Esophagus muscularis mucosa (tissue), 4 donors: ENCODE data around the gene SOAT2. TPM values are rescaled to one million over a fixed set of nuclear protein-coding genes. Genes with fewer than 3 reads are reported as not detected.

Experiments used
- DNase-seq: peaks from one replicate; pipeline ENCODE4 v3.0.0-alpha.2; 2017; ENCODE audit errors: extremely low spot score
- H3K27ac ChIP-seq, 4 donors: fragments of 200-600 bp; sonication (generic); replicated peaks in 1 of 4; 1 replicate in 3 of 4; 2 replicates in 1 of 4; pipeline ENCODE4 v1.5.1; 2016 to 2019; ENCODE audit warnings: mild to moderate bottlenecking in 1 of 4
- H3K27me3 ChIP-seq, 4 donors: fragments of 200-600 bp; sonication (generic); one replicate each; pipeline versions ENCODE4 v1.5.1 to v1.6.0; 2016 to 2019
- H3K36me3 ChIP-seq, 4 donors: fragments of 200-600 bp; sonication (generic); one replicate each; pipeline ENCODE4 v1.5.1; 2016 to 2019
- H3K4me1 ChIP-seq, 4 donors: fragments of 200-600 bp; sonication (generic); one replicate each; pipeline ENCODE4 v1.5.1; 2016 to 2019
- H3K4me3 ChIP-seq, 4 donors: fragments of 200-600 bp; sonication (generic); 1 replicate in 2 of 4; 2 replicates in 2 of 4; pipeline ENCODE4 v1.5.1; 2016 to 2019; ENCODE audit warnings: mild to moderate bottlenecking in 4 of 4, moderate library complexity in 1 of 4
- H3K9me3 ChIP-seq, 4 donors: fragments of 200-600 bp; sonication (generic); 1 replicate in 3 of 4; 2 replicates in 1 of 4; pipeline ENCODE4 v1.5.1; 2016 to 2019
- EP300 ChIP-seq: sonication (generic); formaldehyde crosslinking; IDR thresholded peaks from one replicate; pipeline ENCODE4 v1.6.1; 2017; ENCODE audit warnings: antibody characterized with exemption
- POLR2A ChIP-seq: fragments of 450-650 bp; IDR thresholded peaks from one replicate; pipeline ENCODE4 v1.6.1; 2017; ENCODE audit warnings: antibody characterized with exemption, moderate library complexity, mild to moderate bottlenecking, low read depth
- POLR2AphosphoS5 ChIP-seq, 2 donors: sonication (generic); formaldehyde crosslinking; IDR thresholded peaks; one replicate each; pipeline ENCODE4 v1.6.1; 2017; ENCODE audit warnings: antibody characterized with exemption in 2 of 2
- WGBS: methylation state at CpG from one replicate; pipeline ENCODE4 v1.1.5; 2018; 5-methylcytosine and 5-hydroxymethylcytosine counted together
- intact Hi-C: fragments of 100-400 bp; cut with DNase I; formaldehyde crosslinking; loops from one replicate; pipeline ENCODE4 v1.15.1; 2023
- total RNA-seq, 4 donors: library from RNA; depleted of rRNA; stranded (reverse); fragments of >200 nt; gene quantifications; one replicate each; pipeline versions ENCODE4 v1.1.0 to v1.2.1, GENCODE V29; 2016
- TF ChIP-seq, protein P1 (sequence below), 3 experiments: fragments of 200-600 bp in 2 of 3; fragments of 450-650 bp in 1 of 3; sonication (generic) in 2 of 3; IDR thresholded peaks; one replicate each; pipeline ENCODE4 v1.5.1; 2017 to 2019; ENCODE audit warnings: antibody characterized with exemption in 3 of 3, mild to moderate bottlenecking in 2 of 3, moderate library complexity in 1 of 3

Gene SOAT2
- total RNA-seq, 4 donors from 2014 or later = not detected

DNA sequence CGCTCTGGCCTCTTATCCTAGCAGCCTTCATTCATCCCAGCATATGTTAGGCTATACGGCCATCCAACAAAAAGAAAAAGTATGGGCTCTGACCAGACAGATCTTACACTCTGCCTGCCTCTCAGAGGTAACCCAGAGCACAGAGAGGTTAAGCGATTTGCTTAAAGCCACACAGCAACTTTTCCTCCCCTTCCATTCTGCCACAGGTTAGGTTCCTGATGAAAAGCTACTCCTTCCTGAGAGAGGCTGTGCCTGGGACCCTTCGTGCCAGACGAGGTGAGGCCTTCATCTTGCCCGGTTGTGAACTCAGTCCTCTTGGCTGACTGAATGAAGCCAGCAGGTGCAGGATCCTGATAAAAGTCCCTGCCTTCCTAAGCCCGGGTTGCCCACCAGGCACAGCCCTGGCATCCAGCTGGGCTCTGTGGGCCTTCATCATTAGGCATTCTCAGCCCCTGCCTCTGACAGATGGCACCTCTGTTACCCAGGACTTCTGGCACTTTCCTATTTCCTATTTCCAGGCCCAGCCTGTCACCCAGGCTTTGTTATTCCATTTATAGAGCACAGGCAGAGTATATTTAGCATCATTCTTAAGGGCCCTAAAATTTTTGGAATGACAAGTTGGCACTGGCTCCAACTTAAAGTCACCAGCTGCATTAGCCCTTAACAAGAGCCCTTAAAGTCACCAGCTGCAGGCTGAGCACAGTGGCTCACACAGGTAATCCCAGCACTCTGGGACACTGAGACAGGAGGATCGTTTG lies 12.8 kb downstream of the SOAT2 start:
- H3K36me3 ChIP-seq = no peaks in the 10 kb centered on the region
- no peaks in the 10 kb centered on the region for H3K9me3 ChIP-seq
- no peak for DNase-seq
- TF ChIP-seq POLR2AphosphoS5 (IDR thresholded peaks at IDR 0.05) (no peak), EP300 (no peak), POLR2A (no peak)
- TF ChIP-seq, protein P1, sequence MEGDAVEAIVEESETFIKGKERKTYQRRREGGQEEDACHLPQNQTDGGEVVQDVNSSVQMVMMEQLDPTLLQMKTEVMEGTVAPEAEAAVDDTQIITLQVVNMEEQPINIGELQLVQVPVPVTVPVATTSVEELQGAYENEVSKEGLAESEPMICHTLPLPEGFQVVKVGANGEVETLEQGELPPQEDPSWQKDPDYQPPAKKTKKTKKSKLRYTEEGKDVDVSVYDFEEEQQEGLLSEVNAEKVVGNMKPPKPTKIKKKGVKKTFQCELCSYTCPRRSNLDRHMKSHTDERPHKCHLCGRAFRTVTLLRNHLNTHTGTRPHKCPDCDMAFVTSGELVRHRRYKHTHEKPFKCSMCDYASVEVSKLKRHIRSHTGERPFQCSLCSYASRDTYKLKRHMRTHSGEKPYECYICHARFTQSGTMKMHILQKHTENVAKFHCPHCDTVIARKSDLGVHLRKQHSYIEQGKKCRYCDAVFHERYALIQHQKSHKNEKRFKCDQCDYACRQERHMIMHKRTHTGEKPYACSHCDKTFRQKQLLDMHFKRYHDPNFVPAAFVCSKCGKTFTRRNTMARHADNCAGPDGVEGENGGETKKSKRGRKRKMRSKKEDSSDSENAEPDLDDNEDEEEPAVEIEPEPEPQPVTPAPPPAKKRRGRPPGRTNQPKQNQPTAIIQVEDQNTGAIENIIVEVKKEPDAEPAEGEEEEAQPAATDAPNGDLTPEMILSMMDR (IDR thresholded peaks at IDR 0.05) = no peak
- intact Hi-C loops = loop anchor here (5.0 kb wide), 1 partner anchor 36 kb away; no protein-coding TSS in a partner anchor
- 100% methylated on average over 3 of the region's 8 CpGs for WGBS
- peak overlapping the region in 2 of 4 donors; percentile 40 to 61 for H3K27ac ChIP-seq
- H3K27me3 ChIP-seq = no peaks in the 10 kb centered on the region
- no peak overlapping the region for H3K4me3 ChIP-seq
- peaks cover 10 to 17% (median 11%) of the 10 kb centered on the region in 4 donors for H3K4me1 ChIP-seq

DNA sequence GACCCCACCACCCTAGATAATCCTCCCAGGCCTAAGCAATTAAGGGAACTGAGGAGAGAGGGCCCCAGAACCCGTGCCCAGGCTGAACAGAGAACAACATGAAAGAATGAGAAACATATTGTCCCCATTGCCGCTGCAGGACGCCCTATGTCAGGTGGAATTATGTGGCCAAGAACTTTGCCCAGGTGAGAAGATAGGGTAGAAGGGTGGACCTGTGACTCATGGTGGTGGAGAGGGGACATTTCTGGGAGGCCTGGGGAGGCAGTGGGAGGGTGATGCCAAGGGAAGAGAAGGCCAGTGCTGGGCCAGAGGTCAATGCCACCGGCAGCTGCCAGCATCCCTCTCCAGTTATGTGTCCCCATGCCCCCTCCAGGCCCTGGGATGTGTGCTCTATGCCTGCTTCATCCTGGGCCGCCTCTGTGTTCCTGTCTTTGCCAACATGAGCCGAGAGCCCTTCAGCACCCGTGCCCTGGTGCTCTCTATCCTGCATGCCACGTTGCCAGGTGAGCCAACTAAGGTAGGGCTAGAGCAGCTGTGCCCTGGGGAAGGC lies 15.5 kb downstream of the SOAT2 start:
- TF ChIP-seq, protein P1 (IDR thresholded peaks at IDR 0.05) = no peak
- no peak for TF ChIP-seq POLR2A
- no peak for TF ChIP-seq EP300
- TF ChIP-seq POLR2AphosphoS5 (IDR thresholded peaks at IDR 0.05) = no peak
- no peaks in the 10 kb centered on the region for H3K9me3 ChIP-seq
- no peak overlapping the region for H3K27ac ChIP-seq
- no peak overlapping the region for H3K4me3 ChIP-seq
- H3K4me1 ChIP-seq = peaks cover 10 to 17% (median 11%) of the 10 kb centered on the region in 4 donors
- WGBS = 94% methylated on average over 5 of the region's 8 CpGs
- intact Hi-C loops = loop anchor here (5.0 kb wide), 1 partner anchor 33 kb away; no protein-coding TSS in a partner anchor
- H3K27me3 ChIP-seq = no peaks in the 10 kb centered on the region
- H3K36me3 ChIP-seq = no peaks in the 10 kb centered on the region
- DNase-seq = no peak

DNA sequence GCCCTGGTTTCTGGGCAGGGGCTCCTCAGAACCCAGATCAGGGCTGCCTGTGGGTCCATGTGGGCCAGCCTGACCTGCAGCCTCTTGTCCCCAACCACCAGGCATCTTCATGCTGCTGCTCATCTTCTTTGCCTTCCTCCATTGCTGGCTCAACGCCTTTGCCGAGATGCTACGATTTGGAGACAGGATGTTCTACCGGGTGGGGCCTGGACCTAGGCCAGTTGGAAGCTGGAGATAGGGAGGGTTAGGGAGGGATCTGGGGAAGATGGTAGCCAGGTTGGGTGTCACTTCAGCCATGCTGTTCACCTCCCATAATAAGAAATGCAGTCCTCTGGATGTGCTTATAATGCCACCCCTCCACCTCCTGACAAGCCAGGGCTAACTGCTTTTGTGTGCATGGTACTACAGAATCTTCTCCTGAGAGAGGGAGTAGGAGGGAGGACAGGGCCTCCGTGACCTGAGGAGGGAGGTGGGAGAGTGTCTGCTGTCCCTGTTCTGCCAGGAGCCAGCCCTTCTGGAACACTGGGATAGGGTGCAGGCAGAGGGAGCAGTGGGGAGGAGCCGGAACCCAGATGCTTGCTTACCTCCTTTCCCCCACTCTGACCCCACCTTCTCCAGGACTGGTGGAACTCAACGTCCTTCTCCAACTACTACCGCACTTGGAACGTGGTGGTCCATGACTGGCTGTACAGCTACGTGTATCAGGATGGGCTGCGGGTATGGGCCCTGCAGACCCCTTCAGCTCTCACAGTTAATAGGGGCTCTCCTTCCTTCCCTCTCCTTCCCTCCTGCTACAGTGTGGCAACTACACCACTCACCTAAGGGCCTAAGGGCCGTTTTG lies 17.6 kb downstream of the SOAT2 start:
- no peak for DNase-seq
- H3K4me3 ChIP-seq = no peak overlapping the region
- H3K27me3 ChIP-seq = no peaks in the 10 kb centered on the region
- no peak overlapping the region for H3K27ac ChIP-seq
- TF ChIP-seq, protein P1 (IDR thresholded peaks at IDR 0.05) = no peak
- TF ChIP-seq POLR2A (peak; percentile 7), POLR2AphosphoS5 (IDR thresholded peaks at IDR 0.05) (no peak), EP300 (no peak)
- H3K4me1 ChIP-seq = peaks cover 8 to 10% (median 9%) of the 10 kb centered on the region in 4 donors
- intact Hi-C loops = no loop called here
- no peaks in the 10 kb centered on the region for H3K36me3 ChIP-seq
- no peaks in the 10 kb centered on the region for H3K9me3 ChIP-seq
- WGBS = 86% methylated on average over 12 of the region's 12 CpGs

DNA sequence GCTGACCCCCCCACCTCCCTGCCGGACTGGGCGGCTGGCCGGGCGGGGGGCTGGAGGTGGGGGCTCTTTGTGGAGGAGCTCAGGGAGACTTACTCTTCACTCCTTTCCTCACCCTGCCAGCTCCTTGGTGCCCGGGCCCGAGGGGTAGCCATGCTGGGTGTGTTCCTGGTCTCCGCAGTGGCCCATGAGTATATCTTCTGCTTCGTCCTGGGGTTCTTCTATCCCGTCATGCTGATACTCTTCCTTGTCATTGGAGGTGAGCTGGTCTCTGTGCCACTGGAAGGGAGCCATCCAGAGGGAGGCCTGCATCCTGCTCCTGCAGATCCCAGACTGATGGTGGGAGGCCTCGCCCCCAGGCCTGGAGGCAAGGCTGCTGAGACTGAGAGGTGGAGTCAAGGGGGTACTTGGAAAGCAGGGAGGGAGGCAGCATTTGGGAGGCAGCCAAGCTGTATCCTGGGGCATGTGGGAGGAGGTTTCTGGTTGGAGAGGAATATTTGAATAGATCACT lies 19.7 kb downstream of the SOAT2 start:
- DNase-seq = no peak
- Histone ChIP-seq H3K27ac (no peak overlapping the region), H3K27me3 (no peaks in the 10 kb centered on the region), H3K4me3 (no peak overlapping the region), H3K9me3 (no peaks in the 10 kb centered on the region), H3K36me3 (no peaks in the 10 kb centered on the region), H3K4me1 (no peaks in the 10 kb centered on the region)
- 97% methylated on average over 5 of the region's 10 CpGs for WGBS
- intact Hi-C loops = no loop called here
- TF ChIP-seq POLR2A (no peak), EP300 (no peak), POLR2AphosphoS5 (IDR thresholded peaks at IDR 0.05) (no peak)
- TF ChIP-seq, protein P1 (IDR thresholded peaks at IDR 0.05) = no peak
